ENCODE results near the gene NUCKS1. TPM values are rescaled to one million over a fixed set of nuclear protein-coding genes. Genes with fewer than 3 reads are reported as not detected.

Gene NUCKS1
- total and polyA plus RNA-seq, 2 of the 8 experiments (the other 6 are each of a cell fraction or from before 2014, with no cell fraction given) = 126 to 461 TPM

- no peak overlapping the region for H4K8ac ChIP-seq (ENCODE audit: extremely low read depth, insufficient read depth, low read length)
- H3K9ac ChIP-seq (replicated peaks in 1 of 4; ENCODE audit: extremely low read depth in 1 of 4, low read depth in 3 of 4, low read length in 3 of 4) = no peak overlapping the region
- DNase-seq (ENCODE audit: low read depth in 1 of 2, low spot score in 2 of 2) = no peak
- peaks cover 0 to 4% of the 10 kb centered on the region in 2 experiments for H4K20me1 ChIP-seq (replicated peaks in 1 of 2; ENCODE audit: control insufficient read depth in 1 of 2, insufficient read depth in 2 of 2, low read length in 2 of 2)
- no peak overlapping the region for H3K14ac ChIP-seq (ENCODE audit: insufficient read length)
- peaks cover 0 to 6% (median 0%) of the 10 kb centered on the region in 4 experiments; a peak in 3 of 8 replicates for H3K36me3 ChIP-seq (ENCODE audit: control insufficient read depth in 2 of 4, insufficient read depth in 4 of 4, low read length in 3 of 4)
- H2BK15ac ChIP-seq (ENCODE audit: low read length) = no peak overlapping the region
- no peak overlapping the region for H4K91ac ChIP-seq (replicated peaks; ENCODE audit: insufficient read length, low read length)
- no peaks in the 10 kb centered on the region for H3K79me1 ChIP-seq (ENCODE audit: low read depth, low read length)
- H2BK20ac ChIP-seq (ENCODE audit: low read length) = no peak overlapping the region
- no peak overlapping the region for H4K5ac ChIP-seq (ENCODE audit: insufficient read length, low read depth, low read length)
- H2BK12ac ChIP-seq (ENCODE audit: low read depth, low read length) = no peak overlapping the region
- peaks cover 0 to 3% (median 0%) of the 10 kb centered on the region in 4 experiments; a peak in 1 of 7 replicates for H3K4me1 ChIP-seq (replicated peaks in 1 of 4; ENCODE audit: control insufficient read depth in 3 of 4, insufficient read depth in 4 of 4, low read length in 3 of 4)
- H3K56ac ChIP-seq (replicated peaks; ENCODE audit: insufficient read length, low read depth, low read length) = no peak overlapping the region
- FAIRE-seq = no peak
- POLR2A ChIA-PET (ENCODE audit: partially characterized antibody) = interaction anchor here (0.6 to 17.3 kb wide), 10 partner anchors 15 to 962 kb away, joined by 3 to 241 read pairs (median 4); partner anchors contain the start of genes ELK4 and SLC45A3
- no peak overlapping the region for H3K4me3 ChIP-seq (ENCODE audit: extremely low read depth in 1 of 4, insufficient read depth in 2 of 4, low read depth in 3 of 4, low read length in 4 of 4)
- H2BK5ac ChIP-seq (ENCODE audit: low read depth, low read length) = no peak overlapping the region
- no peak overlapping the region for H2AFZ ChIP-seq (ENCODE audit: low read length)
- H3K23ac ChIP-seq (ENCODE audit: insufficient read length) = no peak overlapping the region
- no peak overlapping the region for H3K18ac ChIP-seq (ENCODE audit: extremely low read depth, low read length)
- H2AK5ac ChIP-seq (ENCODE audit: low read depth, low read length) = no peak overlapping the region
- no peak overlapping the region for H3K4me2 ChIP-seq (ENCODE audit: insufficient read depth in 1 of 2, low read depth in 2 of 2, low read length in 2 of 2)
- H3K79me2 ChIP-seq (ENCODE audit: control insufficient read depth in 1 of 2, insufficient read depth in 2 of 2, low read length in 2 of 2) = no peaks in the 10 kb centered on the region
- CTCF ChIA-PET (ENCODE audit: partially characterized antibody) = interaction anchor here (0.8 to 16.4 kb wide), 21 partner anchors 8 to 275 kb away, joined by 3 to 856 read pairs (median 8); partner anchors contain the start of genes ELK4 and SLC45A3
- H3K27me3 ChIP-seq (replicated peaks in 1 of 4; ENCODE audit: control insufficient read depth in 3 of 4, extremely low read depth in 1 of 4, insufficient read depth in 3 of 4, low read length in 3 of 4) = no peaks in the 10 kb centered on the region
- no peak overlapping the region for H2BK120ac ChIP-seq (replicated peaks; ENCODE audit: low read depth, low read length)
- H3K9me3 ChIP-seq (ENCODE audit: insufficient read depth in 2 of 2, low read depth in 1 of 2, low read length in 1 of 2) = no peaks in the 10 kb centered on the region
- H3K23me2 ChIP-seq (ENCODE audit: low read depth, low read length) = peaks cover 2% of the 10 kb centered on the region; the same call in 1 of the 2 replicates
- WGBS, 2 experiments (ENCODE audit: extremely low coverage in 1 of 2, insufficient coverage in 1 of 2, insufficient read length in 1 of 2, insufficient replicate concordance in 2 of 2, low coverage in 1 of 2, low lambda C conversion rate in 2 of 2, missing lambda C conversion rate in 1 of 2) = 92% methylated on average over 2 of the region's 2 CpGs; no CpG with 5 or more reads in 1 of the 2 experiments
- H3K4ac ChIP-seq (replicated peaks; ENCODE audit: insufficient read length, low read depth, low read length) = no peak overlapping the region
- no peak overlapping the region for H3K27ac ChIP-seq (ENCODE audit: low read depth, low read length)
- TF ChIP-seq CTBP2 (IDR thresholded peaks at IDR 0.05; ENCODE audit: borderline replicate concordance, insufficient read depth, insufficient read length, low read length) (no peak), KDM1A (IDR thresholded peaks at IDR 0.05; ENCODE audit: borderline replicate concordance, low read length) (no peak), USF2 (IDR thresholded peaks at IDR 0.05; ENCODE audit: low read length) (no peak), RBBP5 (IDR thresholded peaks at IDR 0.05; ENCODE audit: borderline replicate concordance, low read depth, low read length) (no peak), SIRT6 (IDR thresholded peaks at IDR 0.05; ENCODE audit: low read length) (no peak), SIN3A (conservative IDR thresholded peaks at IDR 0.05 in 1 of 2, IDR thresholded peaks at IDR 0.05 in 1 of 2; ENCODE audit: low read depth in 1 of 2, low read length in 2 of 2) (no peak), RFX5 (IDR thresholded peaks at IDR 0.05; ENCODE audit: borderline replicate concordance, low read depth, low read length) (no peak), GTF2F1 (IDR thresholded peaks at IDR 0.05; ENCODE audit: borderline replicate concordance, low read depth, low read length) (no peak), ASH2L (IDR thresholded peaks at IDR 0.05; ENCODE audit: low read length) (no peak), POU5F1 (IDR thresholded peaks at IDR 0.05; ENCODE audit: low read depth, low read length) (no peak), CBX8 (IDR thresholded peaks at IDR 0.05; ENCODE audit: borderline replicate concordance, low read depth, low read length) (no peak), HDAC2 (IDR thresholded peaks at IDR 0.05; ENCODE audit: borderline replicate concordance in 1 of 2, low read depth in 2 of 2, low read length in 2 of 2) (no peak)
Observed at GRCh38 chr1:205709640-205710039, 40.3 kb downstream of the NUCKS1 start.

Measured in H1 (cell line).